Measurements from ENCODE around the gene FAM171A1. TPM values are rescaled to one million over a fixed set of nuclear protein-coding genes. Genes with fewer than 3 reads are reported as not detected.
A peak's percentile ranks its signal among the peaks of the same experiment; 100 is the strongest.
"Not testable (repeated sequence)": the region's sequence is repeated elsewhere in the genome, so short reads cannot be mapped to it uniquely, and the experiment has no call there.

FAM171A1 gene
- total and polyA plus RNA-seq, 4 donors = 28.7 to 74.9 (median 56.4) TPM

DNA sequence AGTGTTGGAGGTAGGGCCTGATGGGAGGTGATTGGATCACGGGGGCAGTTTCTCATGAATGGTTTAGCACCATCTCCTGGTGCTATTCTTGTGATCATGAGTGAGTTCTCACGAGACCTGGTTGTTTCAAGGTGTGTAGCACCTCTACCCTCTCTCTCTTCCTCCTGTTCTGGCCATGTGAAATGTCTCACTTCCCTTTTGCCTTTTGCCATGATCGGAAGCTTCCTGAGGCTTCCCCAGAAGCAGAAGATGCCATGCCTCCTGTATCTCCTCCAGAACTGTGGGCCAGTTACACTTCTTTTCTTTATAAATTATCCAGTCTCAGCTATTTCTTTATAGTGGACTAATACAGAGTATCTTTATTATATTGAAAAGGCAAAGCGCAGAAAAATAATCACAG, 90.1 kb downstream of the FAM171A1 start:
- Histone ChIP-seq H3K4me3 (ENCODE audit: low read depth, low read length) (no peak overlapping the region), H3K4me1 (ENCODE audit: control insufficient read depth, insufficient read depth, low read length) (no peaks in the 10 kb centered on the region), H3K27me3 (ENCODE audit: control insufficient read depth, insufficient read depth, low read length) (no peaks in the 10 kb centered on the region), H3K27ac (ENCODE audit: low read depth, low read length) (no peak overlapping the region), H3K9me3 (ENCODE audit: control insufficient read depth, insufficient read depth, low read length) (no peaks in the 10 kb centered on the region), H3K36me3 (ENCODE audit: control insufficient read depth, insufficient read depth, low read length) (peaks cover 34% of the 10 kb centered on the region)
- whole genome bisulfite sequencing (ENCODE audit: insufficient coverage) = 80% methylated on average over 2 of the region's 4 CpGs
- no peak for DNase-seq (ENCODE audit: low read depth in 4 of 6, low spot score in 6 of 6)

DNA sequence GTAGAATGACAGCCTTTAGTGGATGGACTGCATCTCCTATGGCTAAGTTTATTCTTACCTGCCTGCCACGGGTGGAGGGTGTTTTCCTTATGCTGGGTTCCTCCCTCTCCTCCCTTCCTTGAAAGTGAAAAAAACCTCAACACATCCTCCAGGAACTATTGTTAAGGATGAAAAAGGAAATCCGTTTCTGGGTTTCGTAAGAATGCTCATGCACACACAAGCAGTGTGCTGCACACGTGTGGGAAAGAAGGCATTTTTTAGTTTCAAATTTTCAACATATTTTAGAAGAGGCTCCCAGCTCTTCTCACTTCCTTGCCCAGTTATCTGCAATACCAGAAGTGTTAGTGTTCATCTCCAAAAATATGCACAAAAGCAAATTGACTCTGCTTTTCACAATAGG, 90.6 kb downstream of the FAM171A1 start:
- Histone ChIP-seq H3K36me3 (ENCODE audit: control insufficient read depth, insufficient read depth, low read length) (peaks cover 34% of the 10 kb centered on the region), H3K9me3 (ENCODE audit: control insufficient read depth, insufficient read depth, low read length) (no peaks in the 10 kb centered on the region), H3K4me3 (ENCODE audit: low read depth, low read length) (no peak overlapping the region), H3K27ac (ENCODE audit: low read depth, low read length) (no peak overlapping the region), H3K4me1 (ENCODE audit: control insufficient read depth, insufficient read depth, low read length) (no peaks in the 10 kb centered on the region), H3K27me3 (ENCODE audit: control insufficient read depth, insufficient read depth, low read length) (no peaks in the 10 kb centered on the region)
- WGBS (ENCODE audit: insufficient coverage) = no CpG with 5 or more reads among the region's 4 CpGs
- no peak for DNase-seq (ENCODE audit: low read depth in 4 of 6, low spot score in 6 of 6)

DNA sequence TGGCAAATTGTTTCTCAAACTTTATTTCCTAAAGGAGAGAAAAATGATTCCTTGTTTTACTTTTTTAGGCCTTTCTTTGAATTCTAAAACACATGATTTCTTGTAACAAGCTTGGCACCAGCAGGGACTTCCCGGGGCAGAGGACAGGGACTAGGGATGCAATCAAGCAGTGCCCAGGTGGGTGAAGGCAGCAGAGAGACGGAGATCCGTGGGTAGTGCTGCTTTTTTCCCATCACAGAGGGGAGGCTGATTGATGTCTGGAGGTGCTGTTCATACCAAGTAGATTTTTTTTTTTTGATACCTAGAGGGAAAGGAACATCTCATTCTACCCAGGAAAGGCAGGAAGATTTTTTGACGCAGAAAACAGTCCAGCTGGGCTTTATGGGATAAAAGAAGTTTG, 91.9 kb downstream of the FAM171A1 start:
- Histone ChIP-seq H3K36me3 (ENCODE audit: control insufficient read depth, insufficient read depth, low read length) (peaks cover 37% of the 10 kb centered on the region), H3K4me1 (ENCODE audit: control insufficient read depth, insufficient read depth, low read length) (no peaks in the 10 kb centered on the region), H3K4me3 (ENCODE audit: low read depth, low read length) (no peak overlapping the region), H3K27ac (ENCODE audit: low read depth, low read length) (no peak overlapping the region), H3K9me3 (ENCODE audit: control insufficient read depth, insufficient read depth, low read length) (no peaks in the 10 kb centered on the region), H3K27me3 (ENCODE audit: control insufficient read depth, insufficient read depth, low read length) (no peaks in the 10 kb centered on the region)
- no peak for DNase-seq (ENCODE audit: low read depth in 4 of 6, low spot score in 6 of 6)
- WGBS (ENCODE audit: insufficient coverage) = 80% methylated on average over 3 of the region's 4 CpGs

DNA sequence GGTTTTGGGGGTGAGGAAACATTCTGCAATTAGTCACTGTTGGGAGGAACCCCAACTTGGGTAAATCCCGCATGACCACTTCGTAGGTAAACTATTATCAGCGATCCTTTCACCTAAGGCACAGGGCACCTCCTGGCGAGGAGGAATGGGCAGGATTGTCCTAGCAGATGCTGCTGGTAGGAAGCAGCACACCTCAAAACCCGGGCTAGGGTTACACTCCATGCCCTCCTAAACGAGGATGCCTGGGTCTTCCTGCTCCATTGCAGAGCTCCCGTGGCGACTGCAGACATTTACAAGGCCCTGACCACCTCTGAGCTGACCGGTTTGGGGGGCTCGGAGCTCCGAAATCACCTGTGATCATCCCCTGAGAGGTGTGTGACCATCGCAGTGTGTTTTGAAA, 92.3 kb downstream of the FAM171A1 start:
- Histone ChIP-seq H3K36me3 (ENCODE audit: control insufficient read depth, insufficient read depth, low read length) (peaks cover 34% of the 10 kb centered on the region), H3K27me3 (ENCODE audit: control insufficient read depth, insufficient read depth, low read length) (no peaks in the 10 kb centered on the region), H3K9me3 (ENCODE audit: control insufficient read depth, insufficient read depth, low read length) (no peaks in the 10 kb centered on the region), H3K4me3 (ENCODE audit: low read depth, low read length) (no peak overlapping the region), H3K4me1 (ENCODE audit: control insufficient read depth, insufficient read depth, low read length) (no peaks in the 10 kb centered on the region), H3K27ac (ENCODE audit: low read depth, low read length) (no peak overlapping the region)
- DNase-seq (ENCODE audit: low read depth in 4 of 6, low spot score in 6 of 6) = no peak
- 100% methylated on average over 11 of the region's 12 CpGs for WGBS (ENCODE audit: insufficient coverage)

DNA sequence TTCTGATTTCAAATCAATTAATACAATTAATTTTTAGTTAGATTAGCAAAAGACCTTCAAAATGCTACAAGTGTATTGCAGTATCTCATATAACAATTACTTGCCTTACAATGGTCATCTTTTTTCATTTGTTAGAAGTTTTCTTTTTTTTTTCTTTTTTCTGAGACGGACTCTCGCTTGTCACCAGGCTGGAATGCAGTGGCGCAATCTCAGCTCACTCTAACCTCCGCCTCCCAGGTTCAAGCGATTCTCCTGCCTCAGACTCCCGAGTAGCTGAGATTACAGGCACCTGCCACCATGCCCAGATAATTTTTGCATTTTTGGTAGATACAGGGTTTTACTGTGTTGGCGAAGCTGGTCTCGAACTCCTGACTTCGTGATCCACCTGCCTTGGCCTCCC, 95.0 kb downstream of the FAM171A1 start:
- not testable (repeated sequence) for DNase-seq (ENCODE audit: low read depth in 4 of 6, low spot score in 6 of 6)
- H3K36me3 ChIP-seq (ENCODE audit: control insufficient read depth, insufficient read depth, low read length) = peaks cover 20% of the 10 kb centered on the region

DNA sequence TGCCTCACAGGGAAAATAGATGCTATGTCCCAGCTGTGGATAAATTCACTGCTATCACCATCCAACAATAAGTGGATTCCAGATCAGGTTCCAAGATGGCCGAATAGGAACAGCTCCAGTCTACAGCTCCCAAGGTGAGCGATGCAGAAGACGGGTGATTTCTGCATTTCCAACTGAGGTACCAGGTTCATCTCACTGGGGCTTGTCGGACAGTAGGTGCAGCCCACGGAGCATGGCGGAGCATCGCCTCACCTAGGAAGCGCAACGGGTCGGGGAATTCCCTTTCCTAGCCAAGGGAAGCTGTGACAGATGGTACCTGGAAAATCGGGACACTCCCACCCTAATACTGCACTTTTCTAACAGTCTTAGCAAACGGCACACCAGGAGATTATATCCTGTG, 101.3 kb downstream of the FAM171A1 start:
- peaks cover 22% of the 10 kb centered on the region for H3K36me3 ChIP-seq (ENCODE audit: control insufficient read depth, insufficient read depth, low read length)
- DNase-seq (ENCODE audit: low read depth in 4 of 6, low spot score in 6 of 6); H3K27me3 ChIP-seq (ENCODE audit: control insufficient read depth, insufficient read depth, low read length); H3K4me3 ChIP-seq (ENCODE audit: low read depth, low read length); H3K4me1 ChIP-seq (ENCODE audit: control insufficient read depth, insufficient read depth, low read length); H3K27ac ChIP-seq (ENCODE audit: low read depth, low read length); H3K9me3 ChIP-seq (ENCODE audit: control insufficient read depth, insufficient read depth, low read length): not testable (repeated sequence)
- 98% methylated on average over 10 of the region's 12 CpGs for WGBS (ENCODE audit: insufficient coverage)

More for the DNA sequence above, 95.0 kb downstream of the FAM171A1 start:
- H3K4me3 ChIP-seq (ENCODE audit: low read depth, low read length); H3K9me3 ChIP-seq (ENCODE audit: control insufficient read depth, insufficient read depth, low read length); H3K27me3 ChIP-seq (ENCODE audit: control insufficient read depth, insufficient read depth, low read length); H3K4me1 ChIP-seq (ENCODE audit: control insufficient read depth, insufficient read depth, low read length); H3K27ac ChIP-seq (ENCODE audit: low read depth, low read length): not testable (repeated sequence)
- 100% methylated on average over 1 of the region's 9 CpGs for WGBS (ENCODE audit: insufficient coverage)

DNA sequence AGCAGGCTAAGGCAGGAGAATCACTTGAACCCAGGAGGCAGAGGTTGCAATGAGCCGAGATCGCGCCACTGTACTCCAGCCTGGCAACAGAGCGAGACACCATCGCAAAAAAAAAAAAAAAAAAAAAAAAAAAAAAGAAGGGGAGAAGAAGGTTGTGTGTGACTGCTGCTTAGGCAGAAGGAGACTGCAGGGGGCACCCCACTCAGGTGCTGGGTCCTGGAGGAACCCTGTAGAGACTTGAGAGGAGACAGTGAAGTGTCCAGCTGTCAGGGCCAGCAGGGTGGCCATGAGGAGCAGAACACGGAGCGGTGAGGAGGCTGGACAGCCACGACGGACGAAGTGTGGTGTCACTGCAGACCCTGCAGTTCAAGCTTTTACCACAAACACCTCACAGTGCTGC, 103.6 kb downstream of the FAM171A1 start:
- DNase-seq (ENCODE audit: low read depth in 4 of 6, low spot score in 6 of 6) = no peak
- Histone ChIP-seq H3K36me3 (ENCODE audit: control insufficient read depth, insufficient read depth, low read length) (peaks cover 22% of the 10 kb centered on the region), H3K9me3 (ENCODE audit: control insufficient read depth, insufficient read depth, low read length) (peaks cover 2% of the 10 kb centered on the region), H3K4me1 (ENCODE audit: control insufficient read depth, insufficient read depth, low read length) (peaks cover 5% of the 10 kb centered on the region), H3K4me3 (ENCODE audit: low read depth, low read length) (no peak overlapping the region), H3K27ac (ENCODE audit: low read depth, low read length) (no peak overlapping the region), H3K27me3 (ENCODE audit: control insufficient read depth, insufficient read depth, low read length) (no peaks in the 10 kb centered on the region)
- no CpG with 5 or more reads among the region's 10 CpGs for WGBS (ENCODE audit: insufficient coverage)

DNA sequence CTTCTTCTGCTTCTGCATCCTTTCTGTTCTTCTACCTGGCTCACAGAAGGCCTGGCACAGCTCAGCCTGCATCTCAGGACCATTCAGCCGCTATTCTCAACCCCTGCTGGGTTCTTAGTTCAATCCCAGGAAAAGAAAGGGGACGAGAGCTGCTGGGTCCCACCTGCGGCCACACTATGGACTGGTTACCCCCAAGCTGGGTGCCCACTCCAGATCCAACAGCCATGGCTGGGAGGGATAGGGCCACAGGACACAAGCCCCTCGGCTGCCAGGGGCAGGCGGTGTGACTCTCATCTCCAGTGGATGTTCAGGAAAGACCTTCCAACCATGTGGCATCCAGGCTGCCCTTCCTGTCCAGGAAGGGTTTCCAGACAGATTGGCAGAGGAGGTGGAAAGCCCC, 105.0 kb downstream of the FAM171A1 start:
- no peaks in the 10 kb centered on the region for H3K27me3 ChIP-seq (ENCODE audit: control insufficient read depth, insufficient read depth, low read length)
- no peak overlapping the region for H3K27ac ChIP-seq (ENCODE audit: low read depth, low read length)
- H3K4me3 ChIP-seq (ENCODE audit: low read depth, low read length) = no peak overlapping the region
- peaks cover 5% of the 10 kb centered on the region for H3K4me1 ChIP-seq (ENCODE audit: control insufficient read depth, insufficient read depth, low read length)
- H3K36me3 ChIP-seq (ENCODE audit: control insufficient read depth, insufficient read depth, low read length) = peaks cover 22% of the 10 kb centered on the region
- 100% methylated on average over 4 of the region's 5 CpGs for WGBS (ENCODE audit: insufficient coverage)
- DNase-seq (ENCODE audit: low read depth in 4 of 6, low spot score in 6 of 6) = no peak
- peaks cover 2% of the 10 kb centered on the region for H3K9me3 ChIP-seq (ENCODE audit: control insufficient read depth, insufficient read depth, low read length)

DNA sequence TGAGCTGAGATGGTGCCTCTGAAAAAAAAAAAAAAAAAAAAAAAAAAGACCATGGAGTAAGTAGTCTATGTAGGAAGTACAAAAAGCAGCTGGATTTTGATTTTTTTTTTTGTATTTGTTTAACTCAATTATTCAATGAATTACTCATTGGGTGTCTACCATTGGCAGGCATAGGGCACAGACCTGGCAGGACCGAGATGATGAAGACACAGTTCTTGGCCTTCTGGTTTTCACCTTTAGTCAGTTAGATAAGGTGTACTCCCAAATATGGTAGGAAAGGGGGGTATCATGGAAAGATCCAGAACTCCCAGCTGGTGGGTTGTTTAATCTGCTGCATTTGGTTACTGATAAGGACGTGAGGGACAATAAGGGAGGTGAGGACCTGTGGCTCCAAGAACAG, 105.5 kb downstream of the FAM171A1 start:
- no peak for DNase-seq (ENCODE audit: low read depth in 4 of 6, low spot score in 6 of 6)
- Histone ChIP-seq H3K9me3 (ENCODE audit: control insufficient read depth, insufficient read depth, low read length) (peaks cover 2% of the 10 kb centered on the region), H3K27me3 (ENCODE audit: control insufficient read depth, insufficient read depth, low read length) (no peaks in the 10 kb centered on the region), H3K4me1 (ENCODE audit: control insufficient read depth, insufficient read depth, low read length) (peaks cover 5% of the 10 kb centered on the region), H3K36me3 (ENCODE audit: control insufficient read depth, insufficient read depth, low read length) (peaks cover 22% of the 10 kb centered on the region), H3K4me3 (ENCODE audit: low read depth, low read length) (no peak overlapping the region), H3K27ac (ENCODE audit: low read depth, low read length) (no peak overlapping the region)
- 80% methylated on average over 1 of the region's 2 CpGs for WGBS (ENCODE audit: insufficient coverage)

DNA sequence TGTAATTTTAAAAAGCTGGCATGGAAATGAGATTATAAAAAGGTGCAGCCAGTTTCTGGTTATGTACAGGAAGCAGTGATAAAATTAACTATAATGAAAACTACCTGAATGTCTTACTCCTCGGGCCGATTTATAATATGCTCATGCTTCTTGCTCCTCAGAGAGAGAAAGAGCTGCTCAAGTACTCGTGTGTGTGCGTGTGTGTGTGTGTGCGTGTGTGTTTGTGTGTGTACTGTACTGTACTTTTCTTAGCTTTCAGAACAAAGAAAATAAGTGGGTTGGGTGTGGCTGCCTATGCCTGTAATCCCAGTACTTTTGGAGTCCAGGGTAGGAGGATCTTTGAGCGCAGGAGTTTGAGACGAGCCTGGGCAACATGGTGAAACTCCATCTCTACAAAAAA, 106.0 kb downstream of the FAM171A1 start:
- 90% methylated on average over 3 of the region's 7 CpGs for WGBS (ENCODE audit: insufficient coverage)
- Histone ChIP-seq H3K27ac (ENCODE audit: low read depth, low read length) (no peak overlapping the region), H3K36me3 (ENCODE audit: control insufficient read depth, insufficient read depth, low read length) (peaks cover 21% of the 10 kb centered on the region), H3K4me1 (ENCODE audit: control insufficient read depth, insufficient read depth, low read length) (peaks cover 5% of the 10 kb centered on the region), H3K4me3 (ENCODE audit: low read depth, low read length) (no peak overlapping the region), H3K27me3 (ENCODE audit: control insufficient read depth, insufficient read depth, low read length) (no peaks in the 10 kb centered on the region), H3K9me3 (ENCODE audit: control insufficient read depth, insufficient read depth, low read length) (no peaks in the 10 kb centered on the region)
- peak in 2 of 6 donors; percentile 17 to 62 for DNase-seq (ENCODE audit: low read depth in 4 of 6, low spot score in 6 of 6)

Data from spinal cord (tissue), 10 donors.